Bronchial epithelial cell (primary cell): ENCODE results near the gene CD52. TPM values are rescaled to one million over a fixed set of nuclear protein-coding genes. Genes with fewer than 3 reads are reported as not detected.

ENCODE experiments used
- DNase-seq: peaks from one replicate; pipeline ENCODE4 v3.0.0-alpha.2; 2010; ENCODE audit warnings: low read depth
- FAIRE-seq: peaks from 2 replicates; lab custom pipeline; 2011; peaks lifted over from hg19 to GRCh38; lab: Jason Lieb, UNC
- H3K27me3 ChIP-seq: 2 replicates; pipeline ENCODE4 v1.5.1; 2011; ENCODE audit warnings: low read length; ENCODE audit not compliant: control insufficient read depth, insufficient read depth
- H3K36me3 ChIP-seq: 2 replicates; pipeline ENCODE4 v1.5.1; 2011; ENCODE audit warnings: low read length; ENCODE audit not compliant: control insufficient read depth, insufficient read depth
- H3K4me3 ChIP-seq: 2 replicates; pipeline ENCODE4 v1.5.1; 2011; ENCODE audit warnings: mild to moderate bottlenecking, low read depth, low read length, control low read depth
- CTCF ChIP-seq: IDR thresholded peaks from 2 replicates; pipeline ENCODE4 v1.5.1; 2011; ENCODE audit warnings: mild to moderate bottlenecking, moderate library complexity, low read length, control low read depth, inconsistent platforms; ENCODE audit not compliant: insufficient read depth, severe bottlenecking
- total RNA-seq: library from RNA; depleted of rRNA; stranded (reverse); fragments of >200 nt; gene quantifications from 2 replicates; pipeline ENCODE4 v1.2.1, GENCODE V29; 2014

The CD52 gene
- total RNA-seq, 1 donor from 2014 or later, result not detected

GRCh38 chr1:26315874-26316850, 1.6 kb upstream of the CD52 start:
- no peak for TF ChIP-seq CTCF
- FAIRE-seq, result no peak

DNA sequence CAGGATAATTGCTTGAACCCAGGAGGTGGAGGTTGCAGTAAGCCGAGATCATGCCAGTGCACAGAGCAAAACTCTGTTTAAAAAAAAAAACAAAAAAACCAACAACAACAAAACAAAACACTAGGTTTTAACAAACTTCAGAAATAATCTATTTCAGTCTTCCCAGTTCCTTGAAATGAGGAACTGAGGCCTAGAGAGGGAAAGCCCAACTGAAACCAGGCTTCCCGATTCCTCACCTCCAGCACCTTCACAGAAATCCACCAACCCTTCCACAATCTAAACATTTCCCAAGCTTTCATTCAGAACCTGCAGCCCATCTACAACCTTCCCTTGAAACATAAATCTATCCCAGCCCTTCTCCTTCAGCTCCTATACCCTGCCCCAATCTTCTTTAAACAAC, 612 bp upstream of the CD52 start:
- no peak for TF ChIP-seq CTCF
- FAIRE-seq (no peak), DNase-seq (no peak)
- no peaks in the 10 kb centered on the region for H3K27me3 ChIP-seq
- peaks cover 13% of the 10 kb centered on the region for H3K36me3 ChIP-seq
- no peak overlapping the region for H3K4me3 ChIP-seq

More at GRCh38 chr1:26315874-26316850, 1.6 kb upstream of the CD52 start:
- Histone ChIP-seq H3K36me3 (peaks cover 10% of the 10 kb centered on the region), H3K4me3 (no peak overlapping the region), H3K27me3 (no peaks in the 10 kb centered on the region)
- DNase-seq, result no peak

DNA sequence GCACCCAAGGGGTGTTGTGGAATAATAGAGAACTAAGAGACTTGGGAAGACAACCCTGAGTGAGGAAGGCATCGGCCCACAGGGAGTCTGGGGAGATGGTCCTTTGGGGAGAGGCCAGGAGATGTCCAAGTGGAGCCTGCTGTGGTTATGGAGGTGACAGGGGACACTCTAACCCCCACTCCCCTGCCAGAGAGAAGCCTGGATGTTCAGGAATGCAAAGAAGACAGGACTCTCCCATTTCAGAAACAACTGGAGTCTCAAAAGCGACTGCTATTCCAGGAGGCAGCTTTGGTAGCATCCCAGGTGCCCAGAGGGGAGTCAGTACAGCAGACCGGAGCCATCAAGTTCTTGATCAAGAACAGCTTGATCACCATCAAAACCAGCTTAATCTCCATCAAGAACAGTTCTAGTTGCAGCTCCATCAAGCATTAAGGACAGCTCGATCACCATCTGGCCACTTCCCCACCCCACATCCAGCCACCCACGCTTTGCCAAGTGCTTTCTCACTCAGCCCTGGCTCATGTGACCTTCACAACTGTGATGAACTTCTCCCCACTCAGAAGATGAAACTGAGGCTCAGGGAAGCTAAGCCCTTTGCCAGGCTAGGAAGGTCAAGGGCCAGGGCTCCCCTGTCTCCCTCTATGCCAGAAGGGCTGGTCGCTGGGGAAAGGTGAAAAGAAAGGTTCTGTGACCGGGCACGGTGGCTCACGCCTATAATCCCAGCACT, 743 bp downstream of the CD52 start:
- DNase-seq (no peak), FAIRE-seq (no peak)
- Histone ChIP-seq H3K36me3 (peaks cover 19% of the 10 kb centered on the region), H3K4me3 (no peak overlapping the region), H3K27me3 (no peaks in the 10 kb centered on the region)
- TF ChIP-seq CTCF, result no peak

- no peak for FAIRE-seq
- TF ChIP-seq CTCF, result no peak
- peaks cover 40% of the 10 kb centered on the region for H3K36me3 ChIP-seq
- no peak for DNase-seq
- H3K27me3 ChIP-seq, result no peaks in the 10 kb centered on the region
- H3K4me3 ChIP-seq, result no peak overlapping the region
Measured at GRCh38 chr1:26320896-26321295, 3.1 kb downstream of the CD52 start.

DNA sequence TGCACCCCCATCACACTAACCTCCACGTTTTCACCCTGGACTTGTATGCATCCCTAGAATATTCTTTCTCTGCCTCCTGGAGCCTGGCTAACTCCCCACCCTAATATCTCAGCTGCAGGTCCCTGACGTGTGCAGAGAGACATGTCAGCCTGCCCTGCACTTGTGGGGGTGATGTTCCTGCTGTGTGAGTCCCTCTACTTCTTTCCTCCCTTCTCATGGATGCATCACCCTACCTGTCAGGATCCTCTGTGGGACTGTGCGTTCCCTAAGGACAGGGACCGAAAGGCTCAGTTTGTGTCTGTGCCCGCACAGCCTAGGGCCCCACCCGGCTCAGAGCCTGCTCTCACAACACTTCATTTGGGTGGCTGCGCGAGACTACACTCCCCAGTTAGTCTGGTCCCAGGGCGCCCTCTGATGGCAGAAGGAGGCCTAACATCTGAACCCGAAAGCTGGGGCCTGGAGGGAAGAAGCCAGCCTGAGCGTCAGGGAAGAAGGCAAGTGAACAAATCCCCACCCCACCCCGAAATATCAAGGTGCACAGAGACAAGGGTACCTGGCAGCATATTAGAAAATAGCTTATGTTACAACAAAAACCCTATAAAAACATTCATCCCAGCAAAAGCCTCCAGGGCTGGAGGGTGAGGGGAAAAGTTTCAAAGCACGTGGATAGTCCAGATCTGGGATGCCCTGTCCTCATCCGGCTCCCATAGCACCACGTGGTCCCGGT, 3.7 kb downstream of the CD52 start:
- no peaks in the 10 kb centered on the region for H3K27me3 ChIP-seq
- peak; percentile 62 for DNase-seq
- peaks cover 41% of the 10 kb centered on the region for H3K36me3 ChIP-seq
- TF ChIP-seq CTCF, result peak; percentile 89
- FAIRE-seq, result peak; percentile 72
- H3K4me3 ChIP-seq, result no peak overlapping the region
